T-helper 1 cell (primary cell): ENCODE results near the gene SNX33.
"Not testable (repeated sequence)": the region's sequence is repeated elsewhere in the genome, so short reads cannot be mapped to it uniquely, and the experiment has no call there.

Experiments used
- DNase-seq, 5 donors: peaks; one replicate each; pipeline ENCODE4 v3.0.0-alpha.2; 2012 to 2020

SNX33 gene

DNA sequence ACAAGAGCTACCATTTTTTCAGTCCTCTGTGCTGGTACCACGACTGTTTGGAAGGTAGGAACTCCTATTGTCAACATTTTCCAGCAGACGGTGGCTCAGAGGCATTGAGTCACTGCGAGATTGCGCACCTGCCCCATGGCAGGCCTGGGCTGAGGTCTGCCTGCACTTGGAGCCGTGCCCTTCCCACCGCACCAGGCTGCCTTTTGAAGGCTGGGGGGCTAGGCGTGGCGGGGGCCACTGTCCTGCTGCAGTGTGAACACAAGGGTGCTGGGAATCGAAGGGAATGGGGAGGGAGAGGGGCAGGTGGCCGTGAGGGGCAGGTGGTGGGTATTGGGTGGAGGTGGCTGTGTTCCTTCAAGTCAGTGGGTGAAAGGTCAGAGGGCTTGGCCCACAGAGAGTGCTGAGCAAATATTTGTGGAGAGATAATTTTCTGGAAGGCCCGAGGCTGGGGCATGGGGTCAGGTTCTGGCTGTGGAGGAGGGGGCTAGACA, 16.3 kb downstream of the SNX33 start:
- no peak for DNase-seq

DNA sequence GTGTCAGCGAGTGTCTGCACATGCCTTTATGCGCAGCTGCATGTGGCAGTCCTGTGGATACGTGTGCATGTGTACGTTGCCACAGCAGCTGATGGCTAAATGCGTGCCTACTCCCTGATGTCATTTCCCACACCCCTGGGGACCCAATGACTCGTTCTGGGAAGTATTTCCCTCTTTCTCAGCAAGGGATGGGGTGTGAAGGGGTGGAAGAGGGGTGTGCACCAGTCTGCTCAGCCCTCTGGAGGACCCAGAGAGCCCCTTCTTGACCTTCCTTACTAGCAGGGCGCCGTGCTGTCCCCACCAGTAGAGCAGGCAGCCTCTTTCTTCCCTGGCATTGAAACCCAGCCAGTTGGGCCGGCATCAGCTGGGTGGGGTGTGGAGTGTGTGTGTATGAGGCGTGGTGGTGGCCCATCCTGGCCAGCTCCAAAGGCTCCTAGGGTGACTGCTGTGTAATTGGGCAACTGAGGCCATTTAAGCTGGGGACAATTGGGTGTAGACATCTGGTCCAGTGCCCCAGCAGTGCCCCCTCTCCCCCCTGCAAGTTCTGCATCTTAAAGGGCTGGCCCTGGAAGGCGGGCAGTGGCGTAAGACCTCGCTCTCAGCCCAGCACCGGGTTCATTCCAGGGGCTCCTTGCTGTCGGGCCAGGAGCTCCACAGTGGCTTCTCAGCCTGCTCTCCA, 19.2 kb downstream of the SNX33 start:
- no peak for DNase-seq

DNA sequence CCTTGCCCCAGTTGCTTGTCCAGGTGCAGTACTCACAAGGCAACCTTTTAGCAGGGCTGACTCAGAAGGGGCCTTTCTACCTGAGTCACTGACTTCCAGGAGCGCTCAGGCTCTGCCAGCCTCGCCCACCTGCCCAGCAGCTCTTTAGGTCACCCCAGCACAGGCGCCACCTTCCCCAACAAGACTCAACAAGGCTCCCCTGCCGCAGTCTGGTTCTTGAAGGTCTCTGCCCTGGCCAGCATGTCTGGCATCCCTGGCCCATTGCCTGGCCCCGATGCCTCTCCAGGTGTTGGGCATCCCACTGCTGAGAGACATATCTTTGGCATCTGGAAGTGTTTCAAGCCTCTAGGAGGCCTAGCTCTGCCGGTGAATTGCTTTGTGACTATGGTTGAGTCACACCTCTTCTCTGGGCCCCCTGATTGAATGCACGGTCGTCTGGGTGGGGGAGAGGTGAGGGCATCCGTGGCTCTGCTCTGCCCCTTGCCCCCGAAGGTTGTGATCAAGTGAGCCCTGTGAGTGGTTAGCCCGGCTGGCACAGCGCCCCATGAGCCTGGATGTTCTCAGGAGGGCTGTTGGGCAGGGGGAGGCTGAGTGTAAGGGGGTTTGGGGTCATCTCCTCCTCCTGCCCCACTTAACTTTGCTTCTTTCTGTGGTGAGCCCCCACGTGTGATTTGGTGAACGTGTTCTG, 21.6 kb downstream of the SNX33 start:
- no peak for DNase-seq

DNA sequence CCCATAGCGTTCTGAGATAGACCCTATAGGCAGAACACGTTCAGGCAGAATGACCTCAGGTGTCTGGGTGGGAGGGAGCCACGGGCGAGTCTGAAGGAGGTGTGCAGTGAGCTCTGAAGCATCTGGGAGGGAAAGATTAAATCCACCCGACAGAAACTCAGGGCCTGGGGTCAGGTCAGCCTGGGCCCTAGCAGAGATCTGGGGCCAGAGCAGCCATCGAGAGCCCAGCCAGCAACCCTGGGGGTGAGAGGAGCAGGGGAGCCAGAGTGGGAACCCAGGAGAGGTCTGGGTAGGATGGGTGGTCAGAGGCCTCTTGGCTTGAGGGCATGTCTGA, 22.1 kb downstream of the SNX33 start:
- no peak for DNase-seq

DNA sequence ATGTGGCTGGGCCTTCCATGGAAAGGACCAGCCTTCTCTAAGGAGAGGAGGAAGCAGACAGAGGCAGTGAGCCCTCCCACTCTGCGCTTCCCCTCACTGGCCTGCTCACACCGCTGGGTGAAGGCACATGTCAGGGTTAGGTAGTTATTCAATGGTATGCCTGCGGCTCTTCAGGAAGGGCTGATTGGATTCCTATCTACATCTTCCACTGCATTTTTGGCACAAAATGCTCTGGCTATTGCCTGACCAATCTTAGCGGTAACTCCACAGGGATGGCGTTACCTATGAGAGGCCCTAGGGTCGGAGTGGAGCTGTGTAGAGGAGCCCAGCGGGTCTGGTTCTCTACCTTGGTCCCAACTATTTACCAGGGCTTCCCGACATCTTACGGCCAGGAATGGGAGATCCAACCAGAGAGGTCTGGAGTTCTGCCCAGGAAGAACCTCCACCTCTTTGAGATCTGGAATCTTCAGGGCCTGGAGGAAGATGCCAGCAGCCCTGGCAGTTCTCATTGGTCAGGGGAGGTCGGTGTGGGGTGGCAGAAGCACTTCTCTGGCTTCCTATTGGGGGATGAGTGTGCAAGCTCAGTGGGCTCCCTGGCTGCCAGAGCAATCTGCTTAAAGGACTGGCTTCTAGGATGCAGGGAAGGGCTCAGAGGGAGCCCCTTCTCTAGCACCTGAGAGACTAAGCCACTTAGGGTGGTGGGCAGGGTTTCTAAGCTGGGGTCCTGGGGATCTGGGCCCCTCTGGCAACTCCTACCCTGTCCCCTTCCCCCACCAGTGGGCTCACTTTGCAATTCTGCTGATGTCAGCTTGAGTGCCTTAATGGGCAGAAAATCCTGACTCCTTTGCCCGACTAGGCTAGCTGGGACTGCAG, 24.3 kb downstream of the SNX33 start:
- DNase-seq = no peak

DNA sequence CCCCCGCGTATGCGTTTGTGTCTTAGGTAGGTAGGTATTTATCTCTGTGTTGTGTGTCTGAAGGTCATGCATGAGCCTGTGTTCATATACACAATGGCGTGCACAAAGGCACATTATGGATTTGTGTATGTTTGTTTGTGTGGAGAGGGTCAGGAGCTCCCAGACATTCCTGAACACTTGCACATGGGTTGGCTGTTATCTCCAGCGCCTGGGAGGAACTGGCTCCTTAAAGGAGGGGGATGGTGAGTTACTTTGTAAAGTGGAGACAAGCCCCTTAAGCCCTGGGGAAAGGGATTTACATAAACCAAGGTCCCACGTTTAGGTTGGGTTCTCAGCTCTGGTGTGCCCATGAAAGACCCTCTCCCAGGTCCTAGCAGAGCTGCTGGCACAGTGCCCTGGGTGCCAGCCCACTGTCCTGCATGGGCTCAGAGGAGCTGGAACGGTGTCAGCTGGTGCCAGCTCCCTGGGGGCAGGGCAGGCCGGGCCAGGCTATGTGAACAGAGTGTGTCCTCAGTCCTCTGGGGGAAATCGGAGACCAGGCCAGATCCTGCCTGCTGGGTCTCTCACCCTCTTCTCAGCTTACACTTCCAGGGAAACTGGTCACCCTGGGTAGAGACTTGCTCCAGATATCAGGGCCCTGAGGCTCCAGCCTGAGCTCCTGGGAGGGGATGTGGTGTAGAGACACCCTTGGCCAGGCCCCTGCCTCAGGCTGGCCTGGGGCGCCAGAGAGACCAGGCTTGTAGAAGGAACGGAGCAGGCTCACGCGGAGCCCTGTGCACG, 25.1 kb downstream of the SNX33 start:
- DNase-seq = no peak

DNA sequence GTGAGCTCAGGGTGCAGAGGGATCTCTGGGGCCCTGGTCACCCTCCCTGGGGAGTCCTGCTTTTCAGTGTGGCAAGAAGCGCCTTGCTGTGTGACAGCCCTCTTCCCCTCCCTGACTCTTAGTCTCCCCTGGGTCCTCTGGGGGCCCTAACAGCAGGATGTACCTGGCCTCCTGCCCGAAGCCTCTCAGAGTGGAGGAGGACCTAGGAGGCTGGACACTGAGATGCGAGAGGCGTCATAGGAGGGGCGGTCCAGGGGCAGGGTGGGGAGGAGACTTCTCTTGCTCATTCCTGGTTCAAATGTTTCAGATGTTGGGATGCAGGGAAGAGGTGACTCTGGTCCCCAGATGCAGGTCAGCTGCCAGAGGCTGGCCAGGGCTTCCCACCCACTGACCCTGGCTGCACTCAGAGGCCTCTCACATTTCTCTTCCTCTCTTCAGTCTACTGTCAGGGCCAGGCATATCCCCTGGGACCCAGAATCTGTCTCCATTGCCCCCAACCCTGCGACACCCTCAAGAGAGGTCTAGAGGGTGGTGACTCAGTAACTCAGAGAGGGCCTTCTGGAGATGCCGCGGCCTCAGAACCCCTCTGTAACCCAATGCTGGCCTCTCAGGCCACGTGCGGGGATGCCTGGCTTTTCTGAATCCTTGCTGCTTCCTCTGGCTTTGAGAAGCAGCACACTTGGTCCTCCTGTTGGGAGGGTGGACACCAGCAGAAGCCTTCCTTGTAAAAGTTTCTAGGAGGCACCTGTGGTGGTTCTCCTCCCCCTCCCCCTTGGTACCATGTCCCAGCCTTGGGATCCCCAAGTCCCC, 25.9 kb downstream of the SNX33 start:
- DNase-seq = no peak

DNA sequence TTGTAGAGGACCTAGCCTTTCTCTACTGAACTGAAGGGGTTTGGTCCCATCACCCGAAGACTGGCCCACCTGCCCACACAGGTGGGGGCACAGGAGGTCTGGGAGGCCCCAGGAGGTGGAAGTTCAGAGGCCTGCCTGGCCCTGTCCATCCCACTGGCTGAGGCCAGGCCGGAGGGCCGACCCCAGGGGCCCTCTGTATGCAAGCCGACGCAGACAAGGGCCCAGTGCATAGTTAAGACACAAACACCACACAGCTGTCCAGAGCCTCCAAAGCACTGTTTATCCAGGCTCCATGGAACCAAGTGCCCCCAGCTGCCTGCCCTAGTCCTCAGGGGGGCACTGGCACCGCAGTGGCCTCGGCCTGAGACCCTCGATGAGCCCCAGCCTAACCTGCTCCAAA, 26.7 kb downstream of the SNX33 start:
- DNase-seq = no peak

DNA sequence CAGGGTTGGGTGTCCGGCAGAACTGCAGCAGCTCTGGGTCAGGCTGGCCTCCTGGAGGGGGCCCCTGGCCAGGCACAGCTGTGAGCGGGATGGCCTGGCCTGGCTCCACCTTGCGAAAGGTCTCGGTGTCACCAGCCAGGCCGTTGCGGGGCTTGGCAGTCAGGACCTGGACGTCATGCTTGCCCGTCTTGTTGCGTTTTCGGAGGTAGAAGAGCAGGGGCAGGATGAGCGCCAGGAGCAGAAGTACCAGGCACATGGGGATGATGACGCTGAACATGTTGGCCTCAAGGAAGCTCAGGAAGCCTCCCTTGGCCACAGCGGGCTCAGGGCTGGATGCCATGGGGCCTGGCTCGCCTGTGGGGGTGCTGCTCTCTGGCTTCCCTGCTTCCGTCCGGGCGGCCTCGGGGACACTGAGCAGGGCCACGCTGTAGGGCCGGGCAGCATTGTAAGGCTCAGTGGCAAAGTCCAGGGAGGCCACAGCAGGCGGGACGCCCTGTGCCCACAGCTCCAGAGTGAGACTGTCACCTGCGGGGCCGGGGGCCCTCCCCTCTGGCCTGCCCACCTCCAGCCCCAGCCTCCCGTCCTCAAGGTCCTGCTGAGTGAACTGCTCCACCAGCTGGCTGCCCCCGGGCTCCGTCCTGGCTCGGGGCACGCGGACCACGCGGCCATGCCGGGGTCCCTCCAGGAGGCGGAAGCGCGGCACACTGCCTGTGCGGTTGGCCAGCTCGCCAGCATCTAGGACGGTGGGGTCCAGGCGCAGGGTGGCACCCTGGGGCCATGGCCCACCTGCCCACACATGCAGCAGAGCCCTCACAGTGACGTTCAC, 28.1 kb downstream of the SNX33 start:
- DNase-seq = no peak

DNA sequence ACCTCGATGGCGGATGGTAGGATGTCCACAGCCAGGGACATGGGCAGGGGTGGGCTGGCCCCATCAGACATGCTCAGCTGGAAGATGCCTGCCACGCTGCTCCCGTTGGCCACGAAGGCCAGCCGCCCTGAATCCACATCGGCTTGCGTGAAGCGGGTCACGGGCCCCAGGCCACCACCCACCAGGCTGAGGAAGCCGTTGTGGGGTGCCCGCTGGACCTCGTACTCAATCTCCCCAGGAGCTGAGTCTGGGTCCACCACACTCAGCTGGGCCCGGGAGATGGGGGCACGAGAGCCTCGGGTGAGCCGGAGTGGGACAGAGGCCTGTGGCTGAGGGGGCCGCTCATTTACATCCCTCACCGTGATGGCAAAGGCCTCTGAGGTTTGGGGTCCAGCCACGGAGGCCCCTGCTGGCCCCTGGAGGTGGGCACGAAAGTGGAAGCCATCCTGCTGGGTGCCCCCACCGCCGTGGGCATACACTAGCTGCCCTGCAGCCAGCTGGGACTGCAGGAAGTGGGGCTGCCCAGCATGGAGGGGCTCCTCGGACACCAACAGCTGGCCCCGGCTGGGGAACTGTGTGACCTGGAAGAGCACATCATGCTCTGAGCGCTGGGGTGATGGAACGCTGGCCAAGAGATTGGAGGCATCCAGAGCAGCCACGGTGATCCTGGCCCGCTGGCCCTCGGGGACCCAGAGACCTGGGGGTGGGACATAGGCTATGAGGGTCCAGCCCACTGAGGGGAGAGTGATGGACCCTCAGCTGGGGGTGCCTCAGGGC, 29.2 kb downstream of the SNX33 start:
- DNase-seq = no peak

DNA sequence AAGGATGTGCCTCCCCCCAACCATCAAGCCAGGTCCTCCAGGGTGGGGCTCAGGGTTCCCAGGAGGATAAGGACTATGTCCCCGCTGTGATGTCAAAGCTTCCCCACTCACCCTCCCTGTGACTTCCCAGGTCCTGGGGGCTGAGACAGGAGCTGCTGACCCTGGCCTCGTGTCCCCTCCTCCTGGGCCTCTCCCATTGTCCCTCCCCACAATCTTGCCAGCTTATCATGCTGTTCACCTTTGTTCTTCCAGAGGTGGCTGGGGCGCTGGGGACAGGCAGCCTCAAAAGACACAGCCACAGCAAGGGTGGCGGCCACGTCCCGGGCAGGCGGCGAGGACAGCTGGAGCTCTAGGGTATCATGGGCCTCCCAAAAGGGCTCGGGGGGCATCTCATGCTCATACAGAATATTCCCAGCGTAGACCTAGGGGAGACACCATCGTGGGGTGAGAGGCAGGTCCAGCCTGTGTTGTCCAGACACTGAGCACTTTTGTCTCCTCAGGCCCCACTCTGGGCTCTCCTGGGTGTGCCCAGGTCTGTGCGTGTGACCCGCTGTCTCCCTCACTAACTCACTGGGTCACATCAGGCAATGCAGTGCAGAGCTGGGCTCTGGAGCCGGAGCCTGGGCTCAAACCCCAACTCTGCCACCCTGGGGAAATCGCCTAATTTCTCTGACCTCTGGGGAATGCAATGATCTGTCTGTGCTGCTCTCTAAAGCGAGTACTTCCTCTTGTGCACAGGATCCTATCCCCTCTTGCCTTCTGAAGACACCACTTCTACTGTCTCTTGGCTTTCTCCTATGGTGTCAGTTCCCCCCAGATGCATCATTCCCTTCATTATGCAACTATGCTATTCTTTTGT, 30.0 kb downstream of the SNX33 start:
- no peak for DNase-seq

DNA sequence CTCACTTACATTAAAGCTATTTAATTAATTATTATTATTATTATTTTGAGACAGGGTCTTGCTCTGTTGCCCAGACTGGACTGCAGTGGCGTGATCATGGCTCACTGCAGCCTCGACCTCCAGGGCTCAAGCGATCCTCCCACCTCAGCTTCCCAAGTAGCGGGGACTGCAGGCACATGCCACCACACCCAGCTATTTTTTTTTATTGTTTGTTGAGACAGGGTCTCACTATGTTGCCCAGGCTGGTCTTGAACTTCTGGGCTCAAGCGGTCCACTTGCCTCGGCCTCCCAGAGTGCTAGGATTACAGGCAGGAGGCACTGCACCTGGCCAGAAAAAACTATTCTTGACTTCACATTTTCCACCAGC, 30.6 kb downstream of the SNX33 start:
- not testable (repeated sequence) for DNase-seq

DNA sequence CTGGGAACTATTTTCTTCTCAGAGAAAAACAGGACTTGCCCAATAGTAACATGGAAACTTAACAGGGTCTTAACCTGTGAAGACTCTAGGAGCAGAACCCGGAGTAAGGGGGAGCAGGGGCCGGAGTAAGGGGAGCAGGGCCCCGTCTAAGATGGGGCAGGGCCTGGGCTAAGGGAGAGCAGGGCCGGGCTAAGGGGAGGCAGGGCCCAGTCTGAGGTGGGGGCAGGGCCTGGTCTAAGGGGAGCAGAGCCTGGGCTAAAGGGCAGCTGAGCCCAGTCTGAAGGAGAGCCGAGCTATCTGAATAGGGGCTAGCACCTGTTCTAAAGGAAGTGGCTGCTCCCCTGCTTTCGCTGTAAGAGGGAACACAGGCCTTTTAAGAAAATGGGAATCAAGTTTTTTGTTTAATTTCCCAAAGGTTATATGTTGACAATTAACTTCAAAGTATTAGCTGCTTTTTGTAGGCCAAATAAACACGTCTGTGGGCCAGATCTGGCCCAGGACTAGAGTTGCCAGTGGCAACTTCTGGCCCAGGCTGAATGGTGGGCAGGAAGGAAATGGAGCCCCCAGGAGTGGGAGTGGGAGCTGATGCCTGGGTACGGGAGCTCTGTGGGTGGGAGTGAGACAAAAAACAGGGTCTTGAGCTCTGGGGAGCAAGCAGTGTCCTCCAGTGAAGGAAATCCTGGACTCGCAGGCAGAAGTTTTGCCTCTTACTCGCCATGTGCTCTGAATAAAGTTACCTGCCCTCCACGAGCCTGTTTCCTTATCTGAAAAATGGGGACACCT, 32.5 kb downstream of the SNX33 start:
- DNase-seq = no peak

DNA sequence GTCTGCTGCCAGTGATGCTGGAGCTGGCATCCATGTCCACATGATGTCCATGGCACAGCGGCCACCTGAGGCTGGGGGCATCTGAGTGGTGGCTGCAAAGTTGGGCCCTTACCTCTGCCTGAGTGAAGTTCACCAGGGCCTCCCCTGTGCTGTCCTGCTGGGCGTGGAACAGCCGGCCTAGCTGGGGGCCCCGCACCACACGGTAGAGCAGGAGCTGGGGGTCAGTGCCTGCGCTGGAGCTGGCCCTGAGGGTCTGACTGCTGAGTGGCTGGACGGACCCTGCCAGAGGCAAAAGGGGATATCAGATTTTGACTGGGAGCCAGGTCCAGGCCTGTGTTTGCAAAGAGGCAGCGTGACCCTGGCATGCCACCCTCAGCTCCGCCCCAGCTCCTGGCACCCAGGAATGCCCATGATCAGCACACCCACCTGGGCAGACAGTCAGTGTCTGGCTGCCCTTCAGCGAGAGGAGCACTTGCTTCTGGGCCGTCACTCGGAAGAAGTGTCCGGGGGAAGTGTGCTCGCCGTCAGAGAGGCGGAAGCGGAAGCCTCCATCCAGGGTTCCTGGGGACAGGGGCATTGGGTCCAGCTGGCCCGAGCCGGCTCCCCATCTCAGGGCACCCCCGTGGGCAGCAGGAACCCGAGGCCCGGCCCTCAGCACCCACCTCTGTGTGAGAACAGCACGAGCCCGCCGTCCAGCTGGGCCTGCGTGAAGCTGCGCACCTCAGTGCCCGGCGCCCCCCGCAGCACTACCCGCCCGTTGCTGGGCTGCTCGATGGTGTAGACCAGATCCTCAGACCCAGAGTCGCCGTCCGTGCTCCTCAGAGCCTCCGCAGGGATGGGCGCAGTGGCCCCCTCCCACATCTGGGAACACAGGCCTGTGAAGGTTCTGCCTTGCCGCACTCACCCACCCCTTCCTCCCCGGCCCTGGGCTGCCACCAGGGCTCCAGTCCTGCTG, 34.7 kb downstream of the SNX33 start:
- DNase-seq = no peak

DNA sequence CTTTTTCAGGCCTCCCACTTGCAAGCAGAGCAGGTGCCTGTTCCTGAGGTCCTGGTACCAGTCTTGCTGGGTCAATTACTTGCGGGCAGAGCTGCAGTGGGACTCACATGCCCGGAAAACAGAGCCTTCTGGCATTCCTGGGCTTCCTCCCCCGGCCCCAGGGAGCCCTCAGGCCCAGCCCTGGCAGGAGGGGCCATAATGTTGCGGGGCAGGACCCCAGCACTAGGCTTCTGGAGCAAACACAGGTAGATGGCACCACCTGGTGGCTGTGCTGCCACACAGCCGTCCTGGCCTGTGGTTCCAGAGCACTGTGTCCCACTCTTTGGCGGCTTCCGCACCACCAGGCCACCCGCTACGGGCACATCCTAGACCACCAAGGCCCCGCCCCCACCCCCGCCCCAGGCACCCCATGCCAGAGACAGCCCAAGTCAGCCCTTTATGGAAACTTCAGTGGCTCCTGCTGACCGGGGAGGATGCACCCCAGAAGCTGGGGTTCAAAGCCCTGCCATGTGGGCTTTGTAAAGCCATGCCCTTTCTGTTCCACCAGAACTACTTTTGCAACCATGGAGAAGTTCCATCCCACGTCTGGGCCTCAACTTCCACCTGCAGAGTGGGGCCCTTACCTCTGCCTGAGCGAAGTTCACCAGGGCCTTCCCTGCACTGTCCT, 36.1 kb downstream of the SNX33 start:
- peak in 4 of 5 donors; percentile 38 to 55 (median 50) for DNase-seq

DNA sequence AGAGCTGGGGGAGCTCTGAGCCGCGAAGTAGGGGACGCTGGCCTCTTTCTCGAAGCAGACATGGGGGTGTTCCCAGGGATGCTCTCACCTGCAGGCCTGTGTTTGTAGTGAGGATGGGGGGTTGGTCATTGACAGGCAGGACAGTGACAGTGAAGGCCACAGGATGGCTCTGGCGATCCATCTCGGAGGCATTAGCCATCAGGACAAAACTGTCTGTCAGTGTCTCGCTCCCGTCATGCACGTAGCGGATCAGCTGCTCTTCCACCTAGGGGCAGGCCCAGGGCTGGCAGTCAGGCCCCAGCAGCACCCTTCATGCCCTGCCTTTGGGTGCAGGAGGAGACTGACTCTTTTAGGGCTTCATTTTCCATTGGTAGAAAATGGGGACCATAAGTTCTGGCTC, 36.9 kb downstream of the SNX33 start:
- DNase-seq = no peak

DNA sequence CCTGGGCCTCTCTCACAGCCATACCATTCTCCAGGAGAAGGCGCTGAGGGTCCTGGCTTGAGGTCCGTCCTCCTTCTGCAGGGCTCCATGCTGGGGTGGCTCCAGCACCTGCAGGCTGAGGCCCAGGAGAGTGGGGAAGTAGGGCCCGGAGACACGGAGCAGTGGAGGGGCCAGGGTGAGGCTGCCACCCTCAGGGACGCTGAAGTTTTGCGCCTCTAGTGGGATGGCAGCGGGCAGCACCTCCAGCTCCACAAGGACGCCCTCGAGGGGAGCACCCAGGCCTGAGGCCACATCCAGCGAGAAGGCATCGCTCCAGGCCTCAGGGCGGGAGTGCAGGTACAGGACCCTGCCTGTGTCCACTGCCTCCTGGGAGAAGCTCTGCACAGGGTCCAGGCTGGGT, 37.5 kb downstream of the SNX33 start:
- no peak for DNase-seq
